PC-9 (cell line): Measurements from ENCODE around the gene TACSTD2. TPM values are rescaled to one million over a fixed set of nuclear protein-coding genes. Genes with fewer than 3 reads are reported as not detected.
A peak's percentile ranks its signal among the peaks of the same experiment; 100 is the strongest.

ENCODE experiments used
- BruUV-seq: library from RNA; stranded (reverse); fragments of 400-500 nt; replicated peaks from 2 replicates; lab custom pipeline; 2021; lab: Mats Ljungman, UMichigan
- CTCF ChIA-PET: fragments of 300-600 bp; sonication (Branson Sonifier 250); formaldehyde crosslinking; loops from one replicate; lab custom pipeline; 2022; ENCODE audit warnings: antibody characterized with exemption; lab: Charles Lee
- POLR2A ChIA-PET: fragments of 300-600 bp; sonication (Branson Sonifier 250); formaldehyde crosslinking; loops from one replicate; lab custom pipeline; 2022; ENCODE audit warnings: antibody characterized with exemption; ENCODE audit not compliant: unreplicated experiment; lab: Charles Lee
- DNase-seq, 2 experiments: peaks; one replicate each; pipeline versions ENCODE4 v3.0.0 to v3.0.0-alpha.2; 2015 to 2022; ENCODE audit warnings: mixed read lengths in 1 of 2
- H2AFZ ChIP-seq: fragments of 200-600 bp; sonication (generic); 2 replicates; pipeline ENCODE4 v1.8.1; 2017; ENCODE audit warnings: antibody characterized with exemption
- H3F3A ChIP-seq: fragments of 200-600 bp; sonication (generic); 2 replicates; pipeline ENCODE4 v1.8.1; 2017; ENCODE audit warnings: antibody characterized with exemption, mild to moderate bottlenecking, low read depth; ENCODE audit not compliant: insufficient read depth
- H3K27ac ChIP-seq: fragments of 200-600 bp; sonication (generic); 2 replicates; pipeline ENCODE4 v1.6.1; 2016; ENCODE audit warnings: mixed run types
- H3K27me3 ChIP-seq: fragments of 200-600 bp; sonication (generic); 2 replicates; pipeline ENCODE4 v1.6.1; 2016; ENCODE audit warnings: low read depth, mixed run types; ENCODE audit not compliant: insufficient read depth
- H3K36me3 ChIP-seq: fragments of 200-600 bp; sonication (generic); 2 replicates; pipeline ENCODE4 v1.6.1; 2016; ENCODE audit warnings: low read depth, mixed run types
- H3K4me1 ChIP-seq: fragments of 200-600 bp; sonication (generic); replicated peaks from 2 replicates; pipeline ENCODE4 v1.6.1; 2016; ENCODE audit warnings: mixed run types; ENCODE audit not compliant: insufficient read depth
- H3K4me2 ChIP-seq: fragments of 200-600 bp; sonication (generic); 2 replicates; pipeline ENCODE4 v1.6.1; 2017; ENCODE audit warnings: mixed run types
- H3K4me3 ChIP-seq: fragments of 200-600 bp; sonication (generic); 2 replicates; pipeline ENCODE4 v1.6.1; 2016; ENCODE audit warnings: mixed run types
- H3K79me2 ChIP-seq: fragments of 200-600 bp; sonication (generic); 2 replicates; pipeline ENCODE4 v1.6.1; 2017; ENCODE audit warnings: low read depth, mixed run types
- H3K9me2 ChIP-seq: fragments of 200-600 bp; sonication (generic); 2 replicates; pipeline ENCODE4 v1.8.1; 2017; ENCODE audit warnings: mild to moderate bottlenecking; ENCODE audit not compliant: insufficient read depth
- H3K9me3 ChIP-seq: fragments of 200-600 bp; sonication (generic); 2 replicates; pipeline ENCODE4 v1.8.1; 2016; ENCODE audit warnings: low read depth; ENCODE audit not compliant: insufficient read depth
- H4K20me1 ChIP-seq: fragments of 200-600 bp; sonication (generic); 2 replicates; pipeline ENCODE4 v1.8.1; 2017; ENCODE audit not compliant: insufficient read depth
- EZH2 ChIP-seq: fragments of 200-600 bp; sonication (generic); IDR thresholded peaks from 2 replicates; pipeline ENCODE4 v1.8.0; 2017; ENCODE audit warnings: antibody characterized with exemption, low read depth
- intact Hi-C: fragments of 100-400 bp; cut with micrococcal nuclease; formaldehyde crosslinking; loops from one replicate; pipeline ENCODE4 v1.10.0; 2022; ENCODE audit not compliant: unreplicated experiment
- total RNA-seq: library from RNA; stranded (reverse); gene quantifications from 2 replicates; pipeline ENCODE4 v1.2.3, GENCODE V29; 2021
- TF ChIP-seq, protein P1 (sequence below): fragments of 200-600 bp; sonication (generic); conservative IDR thresholded peaks from 2 replicates; pipeline ENCODE4 v1.6.1; 2017; ENCODE audit warnings: mixed run types, antibody characterized with exemption, mild to moderate bottlenecking, moderate library complexity

Gene TACSTD2
- total RNA-seq, 1 experiment from 2014 or later, result 489 TPM

DNA sequence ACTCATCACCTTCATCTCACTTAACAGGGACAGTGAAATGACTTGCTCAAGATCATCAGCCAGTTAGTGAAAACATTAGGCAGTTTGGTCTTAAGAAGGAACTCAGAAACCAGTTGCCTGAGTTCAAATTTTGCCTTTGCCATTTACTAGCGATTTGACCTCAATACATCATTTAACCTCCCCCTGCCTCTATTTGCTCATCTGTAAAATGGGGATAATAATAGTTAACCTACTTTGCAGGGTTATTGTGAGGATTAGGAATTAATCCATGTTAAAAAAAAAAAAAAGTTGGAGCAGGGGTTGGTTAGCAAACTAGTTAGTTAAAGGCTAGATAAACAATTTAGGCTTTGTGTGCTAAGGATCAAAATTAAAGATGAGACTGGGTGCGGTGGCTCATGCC is 10.6 kb upstream of the TACSTD2 start:
- intact Hi-C loops, result no loop called here
- no TSS peak for BruUV-seq
- H4K20me1 ChIP-seq, result no peaks in the 10 kb centered on the region
- DNase-seq, result no peak
- H2AFZ ChIP-seq, result no peak overlapping the region
- TF ChIP-seq, protein P1, sequence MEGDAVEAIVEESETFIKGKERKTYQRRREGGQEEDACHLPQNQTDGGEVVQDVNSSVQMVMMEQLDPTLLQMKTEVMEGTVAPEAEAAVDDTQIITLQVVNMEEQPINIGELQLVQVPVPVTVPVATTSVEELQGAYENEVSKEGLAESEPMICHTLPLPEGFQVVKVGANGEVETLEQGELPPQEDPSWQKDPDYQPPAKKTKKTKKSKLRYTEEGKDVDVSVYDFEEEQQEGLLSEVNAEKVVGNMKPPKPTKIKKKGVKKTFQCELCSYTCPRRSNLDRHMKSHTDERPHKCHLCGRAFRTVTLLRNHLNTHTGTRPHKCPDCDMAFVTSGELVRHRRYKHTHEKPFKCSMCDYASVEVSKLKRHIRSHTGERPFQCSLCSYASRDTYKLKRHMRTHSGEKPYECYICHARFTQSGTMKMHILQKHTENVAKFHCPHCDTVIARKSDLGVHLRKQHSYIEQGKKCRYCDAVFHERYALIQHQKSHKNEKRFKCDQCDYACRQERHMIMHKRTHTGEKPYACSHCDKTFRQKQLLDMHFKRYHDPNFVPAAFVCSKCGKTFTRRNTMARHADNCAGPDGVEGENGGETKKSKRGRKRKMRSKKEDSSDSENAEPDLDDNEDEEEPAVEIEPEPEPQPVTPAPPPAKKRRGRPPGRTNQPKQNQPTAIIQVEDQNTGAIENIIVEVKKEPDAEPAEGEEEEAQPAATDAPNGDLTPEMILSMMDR, result no peak
- TF ChIP-seq EZH2, result no peak
- ChIA-PET POLR2A (no interaction called here), CTCF (no interaction called here)
- H3K36me3 ChIP-seq, result no peaks in the 10 kb centered on the region
- H3K27ac ChIP-seq, result no peak overlapping the region
- H3K4me2 ChIP-seq, result no peak overlapping the region
- H3K79me2 ChIP-seq, result peaks cover 11% of the 10 kb centered on the region; the same call in 1 of the 2 replicates
- H3K27me3 ChIP-seq, result no peaks in the 10 kb centered on the region
- H3K9me3 ChIP-seq, result no peaks in the 10 kb centered on the region
- H3K4me3 ChIP-seq, result no peak overlapping the region
- H3F3A ChIP-seq, result peaks cover 34% of the 10 kb centered on the region
- H3K4me1 ChIP-seq, result peaks cover 47% of the 10 kb centered on the region
- H3K9me2 ChIP-seq, result no peaks in the 10 kb centered on the region

DNA sequence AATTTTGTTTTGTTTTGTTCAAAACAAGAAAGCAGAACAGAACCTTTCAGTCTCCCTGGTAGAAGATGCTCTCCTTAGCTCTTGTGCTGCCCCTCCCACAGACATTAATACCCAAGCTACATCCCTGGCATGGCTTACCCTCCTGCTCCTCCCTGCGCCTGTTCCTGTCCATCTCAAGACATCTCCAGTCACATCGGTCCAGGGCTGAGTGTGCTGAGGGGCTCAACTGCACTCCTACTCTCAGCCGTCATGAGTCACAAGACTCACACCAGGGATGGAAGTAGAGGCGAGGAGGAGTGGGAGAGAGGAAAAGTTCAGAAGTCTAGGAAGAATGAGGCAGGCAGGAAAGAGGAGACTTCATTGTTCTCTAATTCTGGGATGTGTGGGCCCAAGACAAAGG is 9.2 kb upstream of the TACSTD2 start:
- CTCF ChIA-PET, result no interaction called here
- no peak overlapping the region for H2AFZ ChIP-seq
- H3K4me2 ChIP-seq, result no peak overlapping the region
- DNase-seq, result no peak
- BruUV-seq, result no TSS peak
- POLR2A ChIA-PET, result no interaction called here
- no peaks in the 10 kb centered on the region for H4K20me1 ChIP-seq
- H3K79me2 ChIP-seq, result peaks cover 14% of the 10 kb centered on the region
- intact Hi-C loops, result no loop called here
- no peaks in the 10 kb centered on the region for H3K9me2 ChIP-seq
- H3K9me3 ChIP-seq, result no peaks in the 10 kb centered on the region
- TF ChIP-seq EZH2, result no peak
- TF ChIP-seq, protein P1, result no peak
- H3K27me3 ChIP-seq, result no peaks in the 10 kb centered on the region
- no peaks in the 10 kb centered on the region for H3K36me3 ChIP-seq
- H3F3A ChIP-seq, result peaks cover 32% of the 10 kb centered on the region
- H3K27ac ChIP-seq, result peak overlapping the region; percentile 99
- H3K4me3 ChIP-seq, result no peak overlapping the region
- H3K4me1 ChIP-seq, result peaks cover 35% of the 10 kb centered on the region

DNA sequence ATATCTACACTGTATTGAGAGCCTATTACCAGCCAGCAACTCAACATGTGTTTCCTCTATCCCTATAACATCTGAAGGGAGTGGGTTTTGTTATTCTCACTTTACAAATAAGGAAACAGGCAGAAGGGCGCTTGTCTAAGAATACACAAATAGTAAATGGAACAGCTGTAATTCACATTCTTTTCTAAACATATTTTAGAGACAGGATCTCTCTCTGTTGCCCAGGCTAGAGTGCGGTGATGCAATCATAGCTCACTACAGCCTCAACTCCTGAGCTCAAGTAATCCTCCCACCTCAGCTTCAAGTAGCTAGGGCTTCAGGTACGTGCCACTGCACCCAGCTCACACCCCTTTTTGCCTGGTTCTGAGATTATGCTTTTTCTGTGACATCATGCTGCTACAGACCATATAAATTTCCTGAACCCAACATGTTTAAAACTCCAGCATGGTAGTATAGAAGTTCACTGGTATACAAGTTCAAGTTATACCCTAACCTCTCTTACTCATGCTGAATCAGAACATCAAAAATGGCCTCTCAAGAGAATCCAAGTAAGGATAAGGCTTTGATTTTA is 8.6 kb upstream of the TACSTD2 start:
- Histone ChIP-seq H3K4me2 (peak overlapping the region; percentile 78), H3K9me3 (no peaks in the 10 kb centered on the region), H3K36me3 (no peaks in the 10 kb centered on the region), H3F3A (peaks cover 32% of the 10 kb centered on the region), H2AFZ (no peak overlapping the region), H3K4me1 (peaks cover 35% of the 10 kb centered on the region), H3K4me3 (no peak overlapping the region), H3K27me3 (no peaks in the 10 kb centered on the region), H3K79me2 (peaks cover 14% of the 10 kb centered on the region), H3K9me2 (no peaks in the 10 kb centered on the region), H3K27ac (peak overlapping the region; percentile 99), H4K20me1 (no peaks in the 10 kb centered on the region)
- no peak for DNase-seq
- BruUV-seq, result no TSS peak
- TF ChIP-seq EZH2, result no peak
- TF ChIP-seq, protein P1, result no peak
- intact Hi-C loops, result loop anchor here (2.0 kb wide), 1 partner anchor 43 kb away; no protein-coding TSS in a partner anchor
- ChIA-PET CTCF (no interaction called here), POLR2A (interaction anchor here (0.6 kb wide), 1 partner anchor 35 kb away, joined by 4 read pairs; no protein-coding TSS in a partner anchor)
